HUES64 (cell line): Measurements from ENCODE around the gene SLC16A13. TPM values are rescaled to one million over a fixed set of nuclear protein-coding genes. Genes with fewer than 3 reads are reported as not detected.
"Not testable (repeated sequence)": the region's sequence is repeated elsewhere in the genome, so short reads cannot be mapped to it uniquely, and the experiment has no call there.

Source experiments
- H3K27ac ChIP-seq: 2 replicates; pipeline ENCODE4 v1.7.0; 2013; ENCODE audit warnings: low read depth, low read length, inconsistent platforms
- H3K27me3 ChIP-seq: 2 replicates; pipeline ENCODE4 v1.6.1; 2013; ENCODE audit warnings: mild to moderate bottlenecking, low read length; ENCODE audit not compliant: insufficient read depth
- H3K36me3 ChIP-seq: 2 replicates; pipeline ENCODE4 v1.6.1; 2013; ENCODE audit warnings: mild to moderate bottlenecking, low read length; ENCODE audit not compliant: insufficient read depth
- H3K4me1 ChIP-seq: 2 replicates; pipeline ENCODE4 v1.6.1; 2013; ENCODE audit warnings: mild to moderate bottlenecking, low read length, moderate library complexity; ENCODE audit not compliant: insufficient read depth
- H3K4me3 ChIP-seq: 2 replicates; pipeline ENCODE4 v1.5.1; 2013; ENCODE audit warnings: mild to moderate bottlenecking, low read length, moderate library complexity
- H3K9ac ChIP-seq: 2 replicates; pipeline ENCODE4 v1.6.1; 2013; ENCODE audit warnings: mild to moderate bottlenecking, low read depth, low read length
- H3K9me3 ChIP-seq: 2 replicates; pipeline ENCODE4 v1.6.1; 2013; ENCODE audit warnings: low read depth, low read length; ENCODE audit not compliant: insufficient read depth
- WGBS: fragments of 150-250, 120-280 bp; methylation state at CpG from one replicate; pipeline ENCODE4 v1.1.7; 2013; ENCODE audit warnings: missing lambda C conversion rate; 5-methylcytosine and 5-hydroxymethylcytosine counted together
- polyA plus RNA-seq, 2 experiments: library from polyadenylated mRNA; stranded (reverse); fragments of 50-300 nt; gene quantifications; one replicate each; pipeline ENCODE4 v1.2.3, GENCODE V29; 2013

SLC16A13 gene
- 3.4 TPM for polyA plus RNA-seq (2013, experiment 1 of 2)
- 4.9 TPM for polyA plus RNA-seq (2013, experiment 2 of 2)

GRCh38 chr17:7035591-7036368 lies at the start of gene SLC16A13:
SLC16A13 (plus strand) TSS chr17:7036015; CDS start chr17:7036383, 368 bp downstream.
- Histone ChIP-seq H3K27me3 (peaks cover 9% of the 10 kb centered on the region), H3K4me3 (peak within 1 kb of the TSS; percentile 86), H3K4me1 (peaks cover 6% of the 10 kb centered on the region; the same call in 1 of the 2 replicates), H3K27ac (peak within 1 kb of the TSS; percentile 40; the same call in 1 of the 2 replicates), H3K9ac (peak within 1 kb of the TSS; percentile 70), H3K9me3 (no peaks in the 10 kb centered on the region), H3K36me3 (no peaks in the 10 kb centered on the region)
- 1% methylated on average over 52 of the region's 52 CpGs for WGBS

- no peak overlapping the region for H3K27ac ChIP-seq
- H3K4me1 ChIP-seq = no peaks in the 10 kb centered on the region
- H3K9me3 ChIP-seq = no peaks in the 10 kb centered on the region
- 96% methylated on average over 3 of the region's 3 CpGs for WGBS
- no peak overlapping the region for H3K9ac ChIP-seq
- H3K36me3 ChIP-seq = no peaks in the 10 kb centered on the region
- no peak overlapping the region for H3K4me3 ChIP-seq
- no peaks in the 10 kb centered on the region for H3K27me3 ChIP-seq
Observed at GRCh38 chr17:6986676-6987075, 49.1 kb upstream of the SLC16A13 start.

GRCh38 chr17:6989779-6990178 lies 46.0 kb upstream of the SLC16A13 start:
- H3K9ac ChIP-seq = no peak overlapping the region
- H3K36me3 ChIP-seq = no peaks in the 10 kb centered on the region
- no peak overlapping the region for H3K4me3 ChIP-seq
- no peaks in the 10 kb centered on the region for H3K9me3 ChIP-seq
- no peak overlapping the region for H3K27ac ChIP-seq
- no peaks in the 10 kb centered on the region for H3K4me1 ChIP-seq
- WGBS = 93% methylated on average over 2 of the region's 2 CpGs
- peaks cover 12% of the 10 kb centered on the region for H3K27me3 ChIP-seq

- not testable (repeated sequence) for H3K9me3 ChIP-seq, H3K36me3 ChIP-seq, H3K9ac ChIP-seq, H3K4me3 ChIP-seq, H3K27ac ChIP-seq, H3K4me1 ChIP-seq
- peaks cover 38% of the 10 kb centered on the region for H3K27me3 ChIP-seq
- 96% methylated on average over 5 of the region's 5 CpGs for whole genome bisulfite sequencing
Observed at GRCh38 chr17:6993613-6994056, 42.2 kb upstream of the SLC16A13 start.

GRCh38 chr17:6994118-6994598 lies 41.7 kb upstream of the SLC16A13 start:
- Histone ChIP-seq H3K9me3 (no peaks in the 10 kb centered on the region), H3K36me3 (peaks cover 5% of the 10 kb centered on the region; the same call in 1 of the 2 replicates), H3K27me3 (peaks cover 38% of the 10 kb centered on the region), H3K9ac (no peak overlapping the region), H3K4me1 (no peaks in the 10 kb centered on the region), H3K27ac (no peak overlapping the region), H3K4me3 (no peak overlapping the region)
- WGBS = 93% methylated on average over 10 of the region's 10 CpGs

GRCh38 chr17:6994666-6995256 lies 41.1 kb upstream of the SLC16A13 start:
- Histone ChIP-seq H3K4me3 (peak overlapping the region; percentile 68; the same call in 1 of the 2 replicates), H3K9ac (no peak overlapping the region), H3K9me3 (no peaks in the 10 kb centered on the region), H3K4me1 (no peaks in the 10 kb centered on the region), H3K27ac (no peak overlapping the region), H3K27me3 (peaks cover 38% of the 10 kb centered on the region), H3K36me3 (peaks cover 5% of the 10 kb centered on the region; the same call in 1 of the 2 replicates)
- 92% methylated on average over 9 of the region's 9 CpGs for WGBS

- Histone ChIP-seq H3K9me3 (no peaks in the 10 kb centered on the region), H3K36me3 (peaks cover 5% of the 10 kb centered on the region; the same call in 1 of the 2 replicates), H3K4me3 (peak within 1 kb of the TSS; percentile 68), H3K9ac (peak within 1 kb of the TSS; percentile 51), H3K4me1 (no peaks in the 10 kb centered on the region), H3K27me3 (peaks cover 38% of the 10 kb centered on the region), H3K27ac (no peak within 1 kb of the TSS)
- WGBS = 24% methylated on average over 64 of the region's 64 CpGs
Observed at GRCh38 chr17:6995500-6996255, 40.1 kb upstream of the SLC16A13 start, which contains the start of gene ALOX12. ALOX12 (plus strand) TSS chr17:6996049; CDS start chr17:6996118, 69 bp downstream.

- peak overlapping the region; percentile 51 for H3K9ac ChIP-seq
- no peak overlapping the region for H3K27ac ChIP-seq
- H3K4me1 ChIP-seq = no peaks in the 10 kb centered on the region
- 67% methylated on average over 58 of the region's 58 CpGs for WGBS
- H3K27me3 ChIP-seq = peaks cover 38% of the 10 kb centered on the region
- peak overlapping the region; percentile 68 for H3K4me3 ChIP-seq
- H3K9me3 ChIP-seq = no peaks in the 10 kb centered on the region
- peaks cover 5% of the 10 kb centered on the region; the same call in 1 of the 2 replicates for H3K36me3 ChIP-seq
Observed at GRCh38 chr17:6996256-6997011, 39.4 kb upstream of the SLC16A13 start.

- peaks cover 11% of the 10 kb centered on the region; the same call in 1 of the 2 replicates for H3K36me3 ChIP-seq
- no peak overlapping the region for H3K27ac ChIP-seq
- no peaks in the 10 kb centered on the region for H3K9me3 ChIP-seq
- peaks cover 38% of the 10 kb centered on the region for H3K27me3 ChIP-seq
- WGBS = 88% methylated on average over 8 of the region's 8 CpGs
- H3K9ac ChIP-seq = no peak overlapping the region
- H3K4me1 ChIP-seq = no peaks in the 10 kb centered on the region
- H3K4me3 ChIP-seq = no peak overlapping the region
Observed at GRCh38 chr17:6997171-6997570, 38.6 kb upstream of the SLC16A13 start.

- Histone ChIP-seq H3K9ac (no peak overlapping the region), H3K9me3 (no peaks in the 10 kb centered on the region), H3K4me3 (no peak overlapping the region), H3K36me3 (peaks cover 13% of the 10 kb centered on the region; the same call in 1 of the 2 replicates), H3K4me1 (no peaks in the 10 kb centered on the region), H3K27me3 (peaks cover 34% of the 10 kb centered on the region), H3K27ac (no peak overlapping the region)
- 87% methylated on average over 11 of the region's 11 CpGs for WGBS
Observed at GRCh38 chr17:6998855-6999508, 36.8 kb upstream of the SLC16A13 start.
